ENCODE data around the gene GLI3. TPM values are rescaled to one million over a fixed set of nuclear protein-coding genes. Genes with fewer than 3 reads are reported as not detected.

GLI3 gene
- total and polyA plus RNA-seq, 2 of the 8 experiments (the other 6 are each of a cell fraction or from before 2014, with no cell fraction given) = 8.0 to 31.1 TPM

DNA sequence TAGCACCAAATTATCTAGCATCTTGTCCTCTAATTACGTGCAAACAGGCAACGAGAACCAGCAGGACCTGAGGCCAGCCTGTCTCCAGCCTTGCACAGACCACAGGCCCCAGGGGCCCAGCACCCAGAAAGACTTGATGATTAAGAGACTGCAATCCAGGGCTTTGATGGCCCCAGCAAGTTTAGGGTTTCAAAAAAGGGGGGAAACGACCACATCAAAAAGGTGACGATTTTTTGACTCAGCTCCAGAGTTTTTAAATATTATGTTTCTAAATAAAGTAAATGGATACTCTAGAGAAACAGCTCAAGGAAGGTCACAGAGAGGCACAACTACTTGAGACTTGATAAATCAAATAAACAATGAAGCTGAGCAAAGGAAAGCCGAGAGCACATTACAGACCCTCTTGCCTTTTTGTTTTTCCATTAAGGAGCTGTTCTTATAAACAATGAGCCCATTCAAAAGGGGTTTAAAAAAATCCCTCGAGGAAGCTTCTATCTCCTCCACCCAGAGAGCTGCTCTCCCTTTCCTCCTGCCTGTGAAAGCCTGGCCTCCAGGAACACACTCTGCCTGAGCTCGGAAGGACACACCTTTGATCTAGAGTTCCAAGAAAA, 44.1 kb downstream of the GLI3 start (continued):
- no peak for TF ChIP-seq CTCF (IDR thresholded peaks at IDR 0.05; ENCODE audit: control extremely low read depth in 1 of 3, insufficient read depth in 1 of 3, low read depth in 1 of 3, low read length in 3 of 3)
- TF ChIP-seq POLR2AphosphoS5 (IDR thresholded peaks at IDR 0.05; ENCODE audit: low read depth, low read length) = no peak
- TF ChIP-seq SIX5 (IDR thresholded peaks at IDR 0.05; ENCODE audit: low read depth, low read length) = no peak
- TF ChIP-seq YY1 (IDR thresholded peaks at IDR 0.05; ENCODE audit: low read depth, low read length) = no peak
- TF ChIP-seq GTF2F1 (IDR thresholded peaks at IDR 0.05; ENCODE audit: borderline replicate concordance, low read depth, low read length) = no peak
- TF ChIP-seq PHF8 (conservative IDR thresholded peaks at IDR 0.05; ENCODE audit: low read depth, low read length) = no peak
- TF ChIP-seq, protein P1, sequence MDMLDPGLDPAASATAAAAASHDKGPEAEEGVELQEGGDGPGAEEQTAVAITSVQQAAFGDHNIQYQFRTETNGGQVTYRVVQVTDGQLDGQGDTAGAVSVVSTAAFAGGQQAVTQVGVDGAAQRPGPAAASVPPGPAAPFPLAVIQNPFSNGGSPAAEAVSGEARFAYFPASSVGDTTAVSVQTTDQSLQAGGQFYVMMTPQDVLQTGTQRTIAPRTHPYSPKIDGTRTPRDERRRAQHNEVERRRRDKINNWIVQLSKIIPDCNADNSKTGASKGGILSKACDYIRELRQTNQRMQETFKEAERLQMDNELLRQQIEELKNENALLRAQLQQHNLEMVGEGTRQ (IDR thresholded peaks at IDR 0.05; ENCODE audit: low read length) = no peak
- TF ChIP-seq SUZ12 (IDR thresholded peaks at IDR 0.05; ENCODE audit: low read length) = no peak
- TF ChIP-seq CBX8 (IDR thresholded peaks at IDR 0.05; ENCODE audit: borderline replicate concordance, low read depth, low read length) = no peak
